ENCODE measurements around the gene ELMO1.

ELMO1 gene

GRCh38 chr7:37363536-37364491 is 84.8 kb downstream of the ELMO1 start:
- no peak for TF ChIP-seq CTCF (IDR thresholded peaks at IDR 0.05)
- TF ChIP-seq ZFX (IDR thresholded peaks at IDR 0.05; ENCODE audit: borderline replicate concordance), result no peak
- H3K27ac ChIP-seq, result no peak overlapping the region

- no peak overlapping the region for H3K27ac ChIP-seq
- TF ChIP-seq ZFX (IDR thresholded peaks at IDR 0.05; ENCODE audit: borderline replicate concordance), result no peak
- no peak for TF ChIP-seq CTCF (IDR thresholded peaks at IDR 0.05)
Observed at GRCh38 chr7:37362802-37363201, 85.9 kb downstream of the ELMO1 start.

GRCh38 chr7:37360484-37360883 is 88.2 kb downstream of the ELMO1 start:
- H3K27ac ChIP-seq, result no peak overlapping the region
- TF ChIP-seq ZFX (IDR thresholded peaks at IDR 0.05; ENCODE audit: borderline replicate concordance) (no peak), CTCF (IDR thresholded peaks at IDR 0.05) (no peak)

- TF ChIP-seq ZFX (IDR thresholded peaks at IDR 0.05; ENCODE audit: borderline replicate concordance), result no peak
- no peak for TF ChIP-seq CTCF (IDR thresholded peaks at IDR 0.05)
Observed at GRCh38 chr7:37359662-37360444, 88.8 kb downstream of the ELMO1 start.

GRCh38 chr7:37359180-37359579 is 89.5 kb downstream of the ELMO1 start:
- TF ChIP-seq ZFX (IDR thresholded peaks at IDR 0.05; ENCODE audit: borderline replicate concordance) (no peak), CTCF (IDR thresholded peaks at IDR 0.05) (no peak)
- H3K27ac ChIP-seq, result no peak overlapping the region

More at GRCh38 chr7:37359662-37360444, 88.8 kb downstream of the ELMO1 start:
- no peak overlapping the region for H3K27ac ChIP-seq

GRCh38 chr7:37357637-37357996 is 91.0 kb downstream of the ELMO1 start:
- no peak overlapping the region for H3K27ac ChIP-seq

More at GRCh38 chr7:37357637-37357996, 91.0 kb downstream of the ELMO1 start:
- TF ChIP-seq CTCF (IDR thresholded peaks at IDR 0.05) (no peak), ZFX (IDR thresholded peaks at IDR 0.05; ENCODE audit: borderline replicate concordance) (no peak)

Data from 22Rv1 (cell line).